Measurements from ENCODE around the gene NKX6-2.

The NKX6-2 gene

DNA sequence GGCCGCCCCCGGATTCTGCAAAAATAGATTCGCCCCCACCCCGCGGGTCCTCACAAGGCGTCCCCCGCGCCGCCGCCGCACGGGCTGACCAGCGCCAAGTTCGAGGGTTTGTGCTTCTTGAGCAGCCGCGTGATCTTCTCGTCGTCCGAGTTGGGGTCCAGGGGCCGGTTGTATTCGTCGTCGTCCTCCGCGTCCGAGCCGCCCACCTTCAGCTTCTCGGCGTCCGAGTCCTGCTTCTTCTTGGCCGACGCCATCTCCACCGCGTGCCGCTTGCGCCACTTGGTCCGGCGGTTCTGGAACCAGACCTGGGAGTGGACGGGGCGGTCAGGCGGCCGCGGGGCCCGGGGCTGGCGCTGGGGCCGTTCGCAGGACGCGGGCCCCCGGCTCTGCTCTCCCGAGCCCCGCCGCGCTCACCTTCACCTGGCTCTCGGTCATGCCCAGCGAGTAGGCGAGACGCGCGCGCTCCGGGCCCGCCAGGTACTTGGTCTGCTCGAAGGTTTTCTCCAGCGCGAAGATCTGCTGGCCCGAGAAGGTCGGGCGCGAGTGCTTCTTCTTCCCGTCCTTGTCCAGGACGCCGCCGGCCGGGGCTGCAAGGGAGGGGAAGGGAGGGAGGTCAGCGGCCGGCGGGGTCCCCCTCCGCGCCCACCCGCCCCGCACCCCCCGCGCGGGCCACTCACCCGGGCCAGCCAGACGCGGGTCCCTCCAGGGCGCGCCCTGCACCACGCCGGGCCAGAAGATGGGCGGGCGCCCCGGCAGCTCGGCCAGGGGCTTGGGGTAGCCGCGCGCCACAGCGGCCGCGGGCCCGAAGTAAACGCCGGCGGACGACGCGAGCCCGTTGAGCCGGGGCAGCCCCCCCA, 853 bp downstream of the NKX6-2 start:
- Histone ChIP-seq H3K27ac (ENCODE audit: low read length) (no peak overlapping the region), H4K20me1 (ENCODE audit: insufficient read depth, low read length) (no peaks in the 10 kb centered on the region), H3K4me3 (ENCODE audit: low read depth in 1 of 2, low read length in 2 of 2) (no peak overlapping the region), H3K79me2 (ENCODE audit: insufficient read depth, low read length) (no peaks in the 10 kb centered on the region), H3K36me3 (ENCODE audit: insufficient read depth, low read length) (peaks cover 31% of the 10 kb centered on the region), H3K9me3 (ENCODE audit: insufficient read depth, low read length, severe bottlenecking) (peaks cover 22% of the 10 kb centered on the region), H3K4me2 (ENCODE audit: insufficient read depth, low read length) (no peak overlapping the region), H3K9ac (ENCODE audit: low read depth, low read length) (no peak overlapping the region), H3K27me3 (ENCODE audit: insufficient read depth, low read length, poor library complexity) (no peaks in the 10 kb centered on the region), H2AFZ (ENCODE audit: low read depth, low read length) (no peak overlapping the region), H3K4me1 (ENCODE audit: insufficient read depth, low read length) (no peaks in the 10 kb centered on the region)
- ATAC-seq (ENCODE audit: insufficient read depth, low read depth) (no peak), DNase-seq (no peak)
- TF ChIP-seq, protein P1, sequence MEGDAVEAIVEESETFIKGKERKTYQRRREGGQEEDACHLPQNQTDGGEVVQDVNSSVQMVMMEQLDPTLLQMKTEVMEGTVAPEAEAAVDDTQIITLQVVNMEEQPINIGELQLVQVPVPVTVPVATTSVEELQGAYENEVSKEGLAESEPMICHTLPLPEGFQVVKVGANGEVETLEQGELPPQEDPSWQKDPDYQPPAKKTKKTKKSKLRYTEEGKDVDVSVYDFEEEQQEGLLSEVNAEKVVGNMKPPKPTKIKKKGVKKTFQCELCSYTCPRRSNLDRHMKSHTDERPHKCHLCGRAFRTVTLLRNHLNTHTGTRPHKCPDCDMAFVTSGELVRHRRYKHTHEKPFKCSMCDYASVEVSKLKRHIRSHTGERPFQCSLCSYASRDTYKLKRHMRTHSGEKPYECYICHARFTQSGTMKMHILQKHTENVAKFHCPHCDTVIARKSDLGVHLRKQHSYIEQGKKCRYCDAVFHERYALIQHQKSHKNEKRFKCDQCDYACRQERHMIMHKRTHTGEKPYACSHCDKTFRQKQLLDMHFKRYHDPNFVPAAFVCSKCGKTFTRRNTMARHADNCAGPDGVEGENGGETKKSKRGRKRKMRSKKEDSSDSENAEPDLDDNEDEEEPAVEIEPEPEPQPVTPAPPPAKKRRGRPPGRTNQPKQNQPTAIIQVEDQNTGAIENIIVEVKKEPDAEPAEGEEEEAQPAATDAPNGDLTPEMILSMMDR (IDR thresholded peaks at IDR 0.05; ENCODE audit: borderline replicate concordance, extremely low read depth, low read length, poor library complexity, severe bottlenecking), result no peak

- no peaks in the 10 kb centered on the region for H3K4me1 ChIP-seq (ENCODE audit: insufficient read depth, low read length)
- H4K20me1 ChIP-seq (ENCODE audit: insufficient read depth, low read length), result no peaks in the 10 kb centered on the region
- ATAC-seq (ENCODE audit: insufficient read depth, low read depth) (no peak), DNase-seq (no peak)
- H3K4me3 ChIP-seq (ENCODE audit: low read depth in 1 of 2, low read length in 2 of 2), result no peak overlapping the region
- no peaks in the 10 kb centered on the region for H3K79me2 ChIP-seq (ENCODE audit: insufficient read depth, low read length)
- TF ChIP-seq EZH2 (IDR thresholded peaks at IDR 0.05; ENCODE audit: borderline replicate concordance, low read depth, low read length, severe bottlenecking), result no peak
- TF ChIP-seq, protein P1 (IDR thresholded peaks at IDR 0.05; ENCODE audit: borderline replicate concordance, extremely low read depth, low read length, poor library complexity, severe bottlenecking), result no peak
- H3K4me2 ChIP-seq (ENCODE audit: insufficient read depth, low read length), result no peak overlapping the region
- no peak overlapping the region for H3K27ac ChIP-seq (ENCODE audit: low read length)
- H3K9me3 ChIP-seq (ENCODE audit: insufficient read depth, low read length, severe bottlenecking), result peaks cover 22% of the 10 kb centered on the region
- no peak overlapping the region for H3K9ac ChIP-seq (ENCODE audit: low read depth, low read length)
- H3K27me3 ChIP-seq (ENCODE audit: insufficient read depth, low read length, poor library complexity), result no peaks in the 10 kb centered on the region
- peaks cover 33% of the 10 kb centered on the region for H3K36me3 ChIP-seq (ENCODE audit: insufficient read depth, low read length)
- H2AFZ ChIP-seq (ENCODE audit: low read depth, low read length), result no peak overlapping the region
These were observed 1.7 kb downstream of the NKX6-2 start for GRCh38 chr10:132783940-132784865.

DNA sequence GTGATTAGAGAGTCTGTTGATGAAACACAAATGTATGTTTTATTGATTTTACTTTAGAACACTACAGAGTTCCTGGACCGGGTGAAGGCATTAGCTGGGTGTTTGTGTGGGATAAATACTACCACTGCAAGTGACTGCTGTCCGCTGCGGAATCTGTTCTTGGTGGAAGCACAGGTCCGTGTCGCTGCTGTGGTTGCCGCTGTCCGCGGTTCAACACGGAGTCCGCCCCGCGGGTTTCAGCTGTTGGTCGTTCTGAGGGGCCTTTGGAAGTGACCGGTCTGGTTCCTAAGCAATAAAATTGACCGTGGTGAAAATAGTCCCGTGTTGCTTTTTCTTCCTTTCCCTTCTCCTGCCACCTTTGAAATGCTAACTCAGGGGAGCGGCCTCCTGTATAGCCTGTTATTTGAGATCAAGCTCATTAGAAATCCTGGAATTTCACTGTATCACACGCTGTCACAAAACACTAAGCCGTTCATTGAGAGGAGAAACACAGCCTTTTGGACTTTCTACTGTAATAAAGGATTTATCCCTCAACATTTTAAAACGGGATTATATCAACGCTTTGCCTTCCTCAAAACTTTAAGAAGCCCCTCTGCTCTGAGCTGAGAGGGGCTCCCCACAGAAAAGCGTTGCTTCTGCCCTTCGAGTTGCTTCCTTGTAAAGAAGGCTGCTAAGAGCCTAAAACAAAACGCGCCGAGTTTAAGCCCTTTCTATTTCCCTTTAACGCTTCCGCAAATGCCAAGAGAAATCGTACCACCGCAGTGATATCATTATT, 2.6 kb downstream of the NKX6-2 start:
- H3K4me2 ChIP-seq (ENCODE audit: insufficient read depth, low read length), result no peak overlapping the region
- H3K36me3 ChIP-seq (ENCODE audit: insufficient read depth, low read length), result peaks cover 41% of the 10 kb centered on the region
- H3K4me1 ChIP-seq (ENCODE audit: insufficient read depth, low read length), result no peaks in the 10 kb centered on the region
- DNase-seq (no peak), ATAC-seq (ENCODE audit: insufficient read depth, low read depth) (no peak)
- H3K9ac ChIP-seq (ENCODE audit: low read depth, low read length), result no peak overlapping the region
- H3K4me3 ChIP-seq (ENCODE audit: low read depth in 1 of 2, low read length in 2 of 2), result no peak overlapping the region
- H3K9me3 ChIP-seq (ENCODE audit: insufficient read depth, low read length, severe bottlenecking), result peaks cover 22% of the 10 kb centered on the region
- H2AFZ ChIP-seq (ENCODE audit: low read depth, low read length), result no peak overlapping the region
- H3K27ac ChIP-seq (ENCODE audit: low read length), result no peak overlapping the region
- TF ChIP-seq, protein P1 (IDR thresholded peaks at IDR 0.05; ENCODE audit: borderline replicate concordance, extremely low read depth, low read length, poor library complexity, severe bottlenecking), result no peak
- TF ChIP-seq EZH2 (IDR thresholded peaks at IDR 0.05; ENCODE audit: borderline replicate concordance, low read depth, low read length, severe bottlenecking), result no peak
- H3K27me3 ChIP-seq (ENCODE audit: insufficient read depth, low read length, poor library complexity), result no peaks in the 10 kb centered on the region
- H4K20me1 ChIP-seq (ENCODE audit: insufficient read depth, low read length), result no peaks in the 10 kb centered on the region
- H3K79me2 ChIP-seq (ENCODE audit: insufficient read depth, low read length), result no peaks in the 10 kb centered on the region
